OCI-LY7 (cell line): ENCODE data around the gene AMY2B.

ENCODE experiments used
- CTCF ChIP-seq: fragments of 200-600 bp; sonication (generic); conservative IDR thresholded peaks from 2 replicates; pipeline ENCODE4 v1.5.1; 2014; ENCODE audit warnings: mild to moderate bottlenecking, antibody characterized with exemption, low read length, moderate library complexity, mixed read lengths
- EZH2phosphoT487 ChIP-seq: fragments of 200-600 bp; sonication (generic); IDR thresholded peaks from 2 replicates; pipeline ENCODE4 v1.6.1; 2018; ENCODE audit warnings: low read depth, borderline replicate concordance, mild to moderate bottlenecking, mixed run types, antibody characterized with exemption, low read length, moderate library complexity, mixed read lengths

- no peak for TF ChIP-seq CTCF
- TF ChIP-seq EZH2phosphoT487 = no peak
Measured at GRCh38 chr1:103523346-103523745, 48.0 kb upstream of the AMY2B start.
